ENCODE data around the gene RBP2. TPM values are rescaled to one million over a fixed set of nuclear protein-coding genes. Genes with fewer than 3 reads are reported as not detected.

The RBP2 gene
- total RNA-seq, 1 donor from 2014 or later = not detected

- H3K79me2 ChIP-seq (ENCODE audit: insufficient read depth, low read length) = no peaks in the 10 kb centered on the region
- FAIRE-seq (no peak), DNase-seq (ENCODE audit: low read depth) (no peak)
- H4K20me1 ChIP-seq (ENCODE audit: insufficient read depth, low read length) = no peaks in the 10 kb centered on the region
- no peak for TF ChIP-seq CTCF (IDR thresholded peaks at IDR 0.05; ENCODE audit: insufficient read depth, low read depth, low read length)
- TF ChIP-seq EZH2 (IDR thresholded peaks at IDR 0.05; ENCODE audit: insufficient read depth, low read length) = no peak
- Mint-ChIP-seq H3K36me3 (ENCODE audit: low read depth, unreplicated experiment) (no peaks in the 10 kb centered on the region), H3K4me3 (ENCODE audit: unreplicated experiment) (no peak overlapping the region), H3K27me3 (ENCODE audit: low read depth, unreplicated experiment) (no peaks in the 10 kb centered on the region), H3K9me3 (ENCODE audit: unreplicated experiment) (no peaks in the 10 kb centered on the region), H3K27ac (ENCODE audit: unreplicated experiment) (no peak overlapping the region), H3K4me1 (ENCODE audit: low read depth, unreplicated experiment) (no peaks in the 10 kb centered on the region)
- no peaks in the 10 kb centered on the region for H3K9me3 ChIP-seq (ENCODE audit: insufficient read depth, low read depth, low read length)
- H3K4me1 ChIP-seq (ENCODE audit: insufficient read depth, low read length) = no peaks in the 10 kb centered on the region
- H3K36me3 ChIP-seq (ENCODE audit: insufficient read depth, low read length) = no peaks in the 10 kb centered on the region
- H3K9ac ChIP-seq (ENCODE audit: low read length) = no peak overlapping the region
- H3K27ac ChIP-seq (ENCODE audit: low read depth, low read length) = no peak overlapping the region
- no peaks in the 10 kb centered on the region for H3K27me3 ChIP-seq (ENCODE audit: insufficient read depth, low read length)
- no peak overlapping the region for H3K4me2 ChIP-seq (ENCODE audit: low read length)
- no peak overlapping the region for H3K4me3 ChIP-seq (ENCODE audit: insufficient read depth, low read depth, low read length)
- H2AFZ ChIP-seq (ENCODE audit: low read depth, low read length) = no peak overlapping the region
These were observed 21.1 kb downstream of the RBP2 start for GRCh38 chr3:139455206-139455605.

DNA sequence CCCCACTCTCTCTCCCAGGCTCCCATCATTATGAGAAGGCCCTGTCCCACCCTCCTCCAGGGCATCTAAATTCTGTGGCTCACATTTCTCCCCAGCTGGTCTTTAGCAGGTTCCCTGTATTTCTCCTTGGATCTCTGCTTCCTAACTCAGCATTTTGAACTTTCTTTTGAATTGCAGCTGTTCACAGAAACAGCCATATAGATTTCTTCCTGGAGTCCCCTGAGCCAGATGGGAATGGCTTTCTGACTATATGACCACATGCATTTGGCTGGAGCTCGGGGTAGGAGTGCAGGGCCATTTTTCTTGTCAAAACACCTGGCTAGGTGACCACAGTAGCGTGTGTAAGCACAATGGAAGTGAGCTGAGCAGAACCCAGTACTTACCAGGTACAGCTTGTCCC is 22.0 kb downstream of the RBP2 start:
- Histone ChIP-seq H2AFZ (ENCODE audit: low read depth, low read length) (no peak overlapping the region), H3K9me3 (ENCODE audit: insufficient read depth, low read depth, low read length) (no peaks in the 10 kb centered on the region), H3K9ac (ENCODE audit: low read length) (no peak overlapping the region), H3K79me2 (ENCODE audit: insufficient read depth, low read length) (no peaks in the 10 kb centered on the region), H3K36me3 (ENCODE audit: insufficient read depth, low read length) (no peaks in the 10 kb centered on the region), H3K4me3 (ENCODE audit: insufficient read depth, low read depth, low read length) (no peak overlapping the region), H3K27ac (ENCODE audit: low read depth, low read length) (no peak overlapping the region), H3K4me1 (ENCODE audit: insufficient read depth, low read length) (no peaks in the 10 kb centered on the region), H3K4me2 (ENCODE audit: low read length) (no peak overlapping the region), H4K20me1 (ENCODE audit: insufficient read depth, low read length) (no peaks in the 10 kb centered on the region), H3K27me3 (ENCODE audit: insufficient read depth, low read length) (no peaks in the 10 kb centered on the region)
- FAIRE-seq (no peak), DNase-seq (ENCODE audit: low read depth) (no peak)
- H3K36me3 Mint-ChIP-seq (ENCODE audit: low read depth, unreplicated experiment) = no peaks in the 10 kb centered on the region
- H3K27ac Mint-ChIP-seq (ENCODE audit: unreplicated experiment) = no peak overlapping the region
- no peaks in the 10 kb centered on the region for H3K27me3 Mint-ChIP-seq (ENCODE audit: low read depth, unreplicated experiment)
- TF ChIP-seq CTCF (IDR thresholded peaks at IDR 0.05; ENCODE audit: insufficient read depth, low read depth, low read length) = no peak
- no peak for TF ChIP-seq EZH2 (IDR thresholded peaks at IDR 0.05; ENCODE audit: insufficient read depth, low read length)
- H3K4me1 Mint-ChIP-seq (ENCODE audit: low read depth, unreplicated experiment) = no peaks in the 10 kb centered on the region
- no peaks in the 10 kb centered on the region for H3K9me3 Mint-ChIP-seq (ENCODE audit: unreplicated experiment)
- H3K4me3 Mint-ChIP-seq (ENCODE audit: unreplicated experiment) = no peak overlapping the region

GRCh38 chr3:139450159-139450558 is 26.2 kb downstream of the RBP2 start:
- no peaks in the 10 kb centered on the region for H3K4me1 ChIP-seq (ENCODE audit: insufficient read depth, low read length)
- Mint-ChIP-seq H3K27ac (ENCODE audit: unreplicated experiment) (no peak overlapping the region), H3K36me3 (ENCODE audit: low read depth, unreplicated experiment) (peaks cover 2% of the 10 kb centered on the region), H3K9me3 (ENCODE audit: unreplicated experiment) (no peaks in the 10 kb centered on the region), H3K4me1 (ENCODE audit: low read depth, unreplicated experiment) (no peaks in the 10 kb centered on the region), H3K27me3 (ENCODE audit: low read depth, unreplicated experiment) (peaks cover 6% of the 10 kb centered on the region), H3K4me3 (ENCODE audit: unreplicated experiment) (no peak overlapping the region)
- H4K20me1 ChIP-seq (ENCODE audit: insufficient read depth, low read length) = no peaks in the 10 kb centered on the region
- no peak overlapping the region for H3K4me3 ChIP-seq (ENCODE audit: insufficient read depth, low read depth, low read length)
- peaks cover 2% of the 10 kb centered on the region for H3K27me3 ChIP-seq (ENCODE audit: insufficient read depth, low read length)
- no peak overlapping the region for H2AFZ ChIP-seq (ENCODE audit: low read depth, low read length)
- H3K27ac ChIP-seq (ENCODE audit: low read depth, low read length) = no peak overlapping the region
- H3K79me2 ChIP-seq (ENCODE audit: insufficient read depth, low read length) = no peaks in the 10 kb centered on the region
- no peak for TF ChIP-seq CTCF (IDR thresholded peaks at IDR 0.05; ENCODE audit: insufficient read depth, low read depth, low read length)
- TF ChIP-seq EZH2 (IDR thresholded peaks at IDR 0.05; ENCODE audit: insufficient read depth, low read length) = no peak
- H3K9me3 ChIP-seq (ENCODE audit: insufficient read depth, low read depth, low read length) = no peaks in the 10 kb centered on the region
- FAIRE-seq (no peak), DNase-seq (ENCODE audit: low read depth) (no peak)
- H3K4me2 ChIP-seq (ENCODE audit: low read length) = no peak overlapping the region
- H3K9ac ChIP-seq (ENCODE audit: low read length) = no peak overlapping the region
- H3K36me3 ChIP-seq (ENCODE audit: insufficient read depth, low read length) = no peaks in the 10 kb centered on the region
